ENCODE results near the gene RAB3C.

GRCh38 chr5:58710871-58711270 is 128.0 kb downstream of the RAB3C start:
- TF ChIP-seq, protein P1, sequence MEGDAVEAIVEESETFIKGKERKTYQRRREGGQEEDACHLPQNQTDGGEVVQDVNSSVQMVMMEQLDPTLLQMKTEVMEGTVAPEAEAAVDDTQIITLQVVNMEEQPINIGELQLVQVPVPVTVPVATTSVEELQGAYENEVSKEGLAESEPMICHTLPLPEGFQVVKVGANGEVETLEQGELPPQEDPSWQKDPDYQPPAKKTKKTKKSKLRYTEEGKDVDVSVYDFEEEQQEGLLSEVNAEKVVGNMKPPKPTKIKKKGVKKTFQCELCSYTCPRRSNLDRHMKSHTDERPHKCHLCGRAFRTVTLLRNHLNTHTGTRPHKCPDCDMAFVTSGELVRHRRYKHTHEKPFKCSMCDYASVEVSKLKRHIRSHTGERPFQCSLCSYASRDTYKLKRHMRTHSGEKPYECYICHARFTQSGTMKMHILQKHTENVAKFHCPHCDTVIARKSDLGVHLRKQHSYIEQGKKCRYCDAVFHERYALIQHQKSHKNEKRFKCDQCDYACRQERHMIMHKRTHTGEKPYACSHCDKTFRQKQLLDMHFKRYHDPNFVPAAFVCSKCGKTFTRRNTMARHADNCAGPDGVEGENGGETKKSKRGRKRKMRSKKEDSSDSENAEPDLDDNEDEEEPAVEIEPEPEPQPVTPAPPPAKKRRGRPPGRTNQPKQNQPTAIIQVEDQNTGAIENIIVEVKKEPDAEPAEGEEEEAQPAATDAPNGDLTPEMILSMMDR (IDR thresholded peaks at IDR 0.05): no peak
- no peak for TF ChIP-seq POLR2A (IDR thresholded peaks at IDR 0.05)

Measured in body of pancreas (tissue), 4 donors.